Activated effector memory CD4-positive, alpha-beta T cell treated with anti-CD3 and anti-CD28 coated beads, Interleukin-2, amount 50 U/mL, for 16 hours (primary cell): ENCODE measurements around the gene ST6GALNAC1.

Source experiments
- DNase-seq: peaks from one replicate; pipeline ENCODE4 v3.0.0-alpha.2; 2020

The ST6GALNAC1 gene

DNA sequence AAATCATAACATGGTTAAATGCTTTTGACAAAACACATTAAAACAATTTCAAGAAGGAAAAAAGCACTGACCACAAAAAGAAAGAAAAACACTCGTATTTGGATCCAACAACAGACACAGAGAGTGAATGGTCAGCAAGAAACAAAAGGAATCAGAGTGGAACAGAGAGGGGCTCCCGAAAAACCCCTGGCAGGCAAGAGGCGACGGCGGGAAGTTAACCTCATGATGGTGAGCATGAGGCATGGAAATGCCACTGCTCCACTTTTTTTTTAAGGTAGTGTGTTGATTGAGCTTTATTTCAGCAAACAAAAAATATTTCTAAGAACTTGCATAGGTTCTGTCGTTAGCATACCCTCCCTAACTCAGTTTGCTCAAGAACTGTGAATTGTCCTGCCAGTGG, 32.1 kb upstream of the ST6GALNAC1 start:
- no peak for DNase-seq

GRCh38 chr17:76674600-76674999, 31.0 kb upstream of the ST6GALNAC1 start:
- DNase-seq = no peak

GRCh38 chr17:76673729-76674128, 30.2 kb upstream of the ST6GALNAC1 start:
- no peak for DNase-seq

DNA sequence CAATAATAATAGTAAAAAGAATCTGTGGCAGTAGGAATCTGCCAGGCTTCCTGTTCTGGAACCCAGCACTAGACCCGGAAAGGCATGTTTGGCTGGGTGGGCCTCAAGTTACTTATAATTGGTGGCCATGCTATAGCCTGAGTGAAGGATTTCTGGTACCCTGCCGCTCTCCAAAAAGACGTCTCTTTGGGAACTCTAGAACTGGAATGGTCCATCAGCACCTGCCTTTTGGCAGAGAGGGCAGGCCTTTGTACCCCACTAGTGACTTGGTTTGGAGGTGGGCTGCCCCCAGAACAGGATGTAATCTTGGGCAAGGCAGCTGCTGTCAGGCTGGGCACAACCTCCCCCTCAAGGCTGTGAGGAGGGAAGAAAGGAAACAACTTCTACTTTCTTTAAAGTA, 29.3 kb upstream of the ST6GALNAC1 start:
- no peak for DNase-seq

DNA sequence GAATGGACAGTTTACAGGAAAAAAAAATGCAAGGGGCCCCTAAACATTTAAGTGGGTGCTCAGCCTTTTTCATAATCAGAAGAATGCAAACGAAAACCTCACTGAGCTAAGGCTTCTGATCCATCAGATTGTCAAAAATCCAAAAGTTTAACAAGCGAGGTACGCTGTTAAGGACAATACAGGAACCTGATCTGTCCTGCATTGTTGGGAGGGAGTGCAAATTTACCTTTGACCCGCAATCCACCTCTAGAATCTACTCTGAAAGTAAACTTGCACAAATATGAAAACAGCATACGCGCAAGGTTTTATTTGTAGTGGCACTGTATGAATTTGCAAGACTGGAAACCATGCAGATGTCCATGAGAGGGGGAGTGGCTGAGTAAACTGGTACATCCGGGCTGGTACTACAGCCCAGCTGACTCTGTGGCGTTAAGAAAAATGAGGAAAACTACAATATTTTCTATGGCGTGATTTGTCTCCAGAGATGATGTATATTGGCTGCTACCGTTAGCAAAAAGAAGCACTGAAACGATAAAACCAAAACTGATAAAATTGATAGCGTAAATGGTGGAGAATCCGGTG, 28.8 kb upstream of the ST6GALNAC1 start:
- no peak for DNase-seq

GRCh38 chr17:76671912-76672262, 28.3 kb upstream of the ST6GALNAC1 start:
- DNase-seq = no peak

DNA sequence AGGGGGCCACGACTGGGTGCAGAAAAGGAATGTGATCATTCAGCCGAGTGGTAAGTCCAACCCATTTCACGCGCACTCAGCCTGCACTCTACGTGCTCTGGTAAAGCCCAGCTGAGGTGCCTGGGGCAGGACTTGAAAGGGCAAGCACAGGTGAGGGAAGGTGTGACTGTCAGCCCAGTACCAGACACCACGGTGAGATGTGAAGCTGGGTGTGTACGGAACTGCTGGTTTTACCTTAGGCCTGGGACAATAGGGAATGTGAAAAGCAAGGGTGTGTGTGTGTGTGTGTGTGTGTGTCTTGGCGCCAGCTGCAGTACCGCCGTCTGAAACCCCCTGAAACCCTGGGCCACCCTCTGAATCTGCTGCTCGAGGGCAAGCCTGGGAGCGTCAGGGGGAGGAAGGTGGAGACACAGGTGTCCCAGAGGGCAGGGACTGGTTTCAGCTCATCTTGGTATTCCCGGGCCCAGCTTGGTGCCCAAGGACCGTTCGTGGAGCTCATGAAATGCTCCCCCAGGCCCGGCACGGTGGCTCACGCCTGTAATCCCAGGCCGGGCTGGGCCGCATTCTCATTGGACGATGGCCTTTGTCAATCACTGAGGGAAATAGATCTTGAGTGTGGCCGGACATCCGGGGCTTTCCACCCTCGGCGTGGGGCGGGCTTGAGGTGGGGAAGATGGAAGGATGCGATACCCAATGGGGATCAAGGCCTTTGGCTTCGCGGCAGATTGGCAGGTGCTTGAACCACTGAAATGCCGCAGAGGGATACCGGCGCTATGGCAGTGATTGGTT, 27.8 kb upstream of the ST6GALNAC1 start:
- peak; percentile 100 for DNase-seq

- no peak for DNase-seq
These were observed 27.2 kb upstream of the ST6GALNAC1 start for GRCh38 chr17:76670718-76671122.

- DNase-seq = no peak
These were observed 26.6 kb upstream of the ST6GALNAC1 start for GRCh38 chr17:76670020-76670717.

- DNase-seq = peak; percentile 19
These were observed 24.4 kb upstream of the ST6GALNAC1 start for GRCh38 chr17:76667786-76668453.

DNA sequence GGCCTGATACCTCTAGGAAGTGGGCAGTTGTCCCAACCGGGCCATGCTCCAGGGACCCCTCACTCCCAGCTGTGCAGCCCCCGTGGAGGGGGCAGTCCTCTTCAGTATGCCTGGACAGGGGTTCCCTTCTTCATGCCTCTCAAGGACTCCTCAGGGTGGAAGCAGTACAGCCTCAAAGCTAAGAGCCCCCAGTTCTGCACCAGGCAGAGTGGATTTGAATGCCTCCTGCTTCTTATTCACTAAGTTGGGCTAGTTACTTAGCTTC, 23.9 kb upstream of the ST6GALNAC1 start:
- DNase-seq = no peak

DNA sequence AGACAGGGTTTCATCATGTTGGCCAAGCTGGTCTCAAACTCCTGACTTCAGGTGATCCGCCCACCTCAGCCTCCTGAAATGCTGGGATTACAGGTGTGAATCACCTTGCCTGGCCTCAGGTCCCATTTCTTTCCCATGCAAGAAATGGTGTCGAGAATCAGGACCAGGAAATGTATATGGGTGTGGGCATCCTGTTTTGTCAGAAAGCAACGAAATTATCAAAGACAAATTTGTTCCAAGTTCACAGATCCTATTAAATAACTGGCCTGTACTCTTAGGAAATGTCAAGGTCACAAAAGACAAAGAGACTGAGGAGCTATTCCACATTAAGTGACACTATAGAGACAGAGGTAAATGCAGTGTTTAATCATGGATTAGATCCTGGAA, 17.1 kb upstream of the ST6GALNAC1 start:
- no peak for DNase-seq

GRCh38 chr17:76659928-76660655, 16.5 kb upstream of the ST6GALNAC1 start:
- peak; percentile 71 for DNase-seq

DNA sequence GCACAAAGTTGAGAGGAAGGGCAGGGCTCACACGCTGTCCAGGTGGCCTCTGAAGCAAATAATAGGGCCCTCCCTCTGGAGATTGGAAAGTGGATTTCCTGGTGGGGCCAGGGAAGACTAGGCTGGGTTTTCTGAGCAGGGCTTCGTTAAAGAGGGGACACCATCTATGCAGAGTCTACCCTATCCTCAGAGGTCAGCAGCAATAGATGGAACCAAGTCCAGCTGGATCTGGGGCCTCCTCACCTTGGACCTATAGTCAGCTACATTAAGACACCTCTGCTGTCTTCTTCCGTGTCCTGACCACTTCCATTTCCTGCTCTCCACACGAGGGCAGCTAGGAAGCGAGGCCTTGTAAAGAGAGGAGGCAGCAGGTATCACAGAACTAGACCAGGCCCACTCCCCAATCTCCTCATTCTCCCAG, 14.7 kb upstream of the ST6GALNAC1 start:
- no peak for DNase-seq

GRCh38 chr17:76657505-76658241, 14.1 kb upstream of the ST6GALNAC1 start:
- no peak for DNase-seq

DNA sequence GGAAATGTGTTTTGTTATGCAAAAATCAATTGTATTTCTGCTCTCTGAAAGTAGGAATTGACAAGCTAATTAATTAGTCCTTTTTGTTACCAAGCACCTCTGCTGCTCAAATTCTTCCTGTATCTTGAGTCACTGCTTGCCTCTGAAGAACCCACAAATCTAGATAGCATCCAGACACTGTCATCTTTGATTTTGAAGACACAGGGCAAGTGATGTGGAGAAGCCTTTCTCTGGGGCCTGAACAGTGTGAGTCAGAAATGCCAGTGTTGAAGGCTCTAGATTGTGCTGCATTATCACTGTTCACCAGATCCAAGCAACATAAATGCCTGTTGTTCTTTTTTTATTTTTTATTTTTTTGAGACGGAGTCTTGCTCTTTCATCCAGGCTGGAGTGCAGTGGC, 10.9 kb upstream of the ST6GALNAC1 start:
- DNase-seq = no peak

- DNase-seq = no peak
These were observed 6.9 kb upstream of the ST6GALNAC1 start for GRCh38 chr17:76650504-76650903.

DNA sequence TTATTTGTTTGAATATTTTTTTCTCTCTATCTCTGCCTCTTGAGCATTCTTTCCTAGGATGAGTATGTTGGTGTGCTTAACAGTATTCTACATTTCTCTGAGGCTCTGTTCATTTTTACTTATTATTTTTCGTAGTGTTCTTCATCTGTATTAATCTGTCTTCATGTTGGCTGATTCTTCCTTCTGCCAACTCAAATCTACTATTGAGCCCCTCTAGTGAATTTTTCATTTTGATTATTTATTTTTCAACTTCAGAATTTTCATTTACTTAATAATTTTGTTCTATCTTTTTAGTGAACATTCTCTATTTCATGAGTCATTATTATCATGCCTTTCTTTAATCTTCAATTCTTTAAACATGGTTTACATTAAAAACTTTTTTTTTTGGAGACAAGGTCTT, 3.2 kb upstream of the ST6GALNAC1 start:
- no peak for DNase-seq

- no peak for DNase-seq
These were observed 1.9 kb upstream of the ST6GALNAC1 start for GRCh38 chr17:76645481-76645880.

GRCh38 chr17:76644995-76645394, 1.4 kb upstream of the ST6GALNAC1 start:
- no peak for DNase-seq

GRCh38 chr17:76642994-76643393, 563 bp downstream of the ST6GALNAC1 start:
- DNase-seq = no peak

DNA sequence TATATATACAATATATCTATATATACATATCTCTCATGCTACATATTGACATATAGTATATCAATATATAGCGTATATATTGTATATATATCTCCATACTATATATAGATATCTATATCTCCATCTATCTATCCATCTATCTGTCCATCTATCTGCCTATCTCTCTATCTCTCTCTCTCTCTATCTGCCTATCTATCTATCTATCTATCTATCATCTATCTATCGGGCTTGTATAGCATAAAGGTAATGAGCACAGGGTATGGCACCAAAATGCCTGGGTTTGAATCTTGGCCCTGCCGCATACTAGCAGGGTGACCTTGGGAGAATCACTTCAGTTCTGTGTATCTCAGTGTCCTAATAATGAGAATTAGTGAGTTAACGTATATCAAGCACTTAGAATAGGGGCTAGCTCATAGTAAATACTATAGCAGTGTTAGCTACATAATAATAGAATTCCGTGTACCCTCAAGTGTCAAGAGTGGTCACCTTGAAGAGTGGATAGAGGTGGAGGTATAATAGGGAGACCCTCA, 1.5 kb downstream of the ST6GALNAC1 start:
- no peak for DNase-seq
